CD14-positive monocyte (primary cell): ENCODE data around the gene EXOC8. TPM values are rescaled to one million over a fixed set of nuclear protein-coding genes. Genes with fewer than 3 reads are reported as not detected.

Experiments
- DNase-seq, 3 donors: peaks; one replicate each; pipeline ENCODE4 v3.0.0-alpha.2; 2011 to 2022
- H2AFZ ChIP-seq: 2 replicates; pipeline ENCODE4 v1.6.0; 2012; ENCODE audit warnings: mild to moderate bottlenecking, low read depth, low read length, inconsistent platforms; ENCODE audit not compliant: insufficient read depth, poor library complexity, severe bottlenecking
- H3K27ac ChIP-seq, 2 donors: 1 replicate in 1 of 2; 2 replicates in 1 of 2; pipeline ENCODE4 v1.5.1; 2012 to 2013; ENCODE audit warnings: low read length in 2 of 2, control low read depth in 1 of 2, inconsistent platforms in 1 of 2, low read depth in 1 of 2, mild to moderate bottlenecking in 1 of 2
- H3K27me3 ChIP-seq, 2 donors: one replicate each; pipeline versions ENCODE4 v1.6.0 to v1.6.1; 2011 to 2013; ENCODE audit warnings: low read length in 2 of 2; ENCODE audit not compliant: control insufficient read depth in 2 of 2, insufficient read depth in 2 of 2
- H3K36me3 ChIP-seq, 2 donors: replicated peaks in 1 of 2; 1 replicate in 1 of 2; 2 replicates in 1 of 2; pipeline versions ENCODE4 v1.5.1 to v1.6.1; 2012 to 2013; ENCODE audit warnings: low read length in 2 of 2, control low read depth in 1 of 2, inconsistent platforms in 1 of 2, mild to moderate bottlenecking in 1 of 2; ENCODE audit not compliant: insufficient read depth in 2 of 2, control insufficient read depth in 1 of 2
- H3K4me1 ChIP-seq, 2 donors: 1 replicate in 1 of 2; 2 replicates in 1 of 2; pipeline versions ENCODE4 v1.5.1 to v1.6.1; 2012 to 2013; ENCODE audit warnings: low read length in 2 of 2, control low read depth in 1 of 2, inconsistent platforms in 1 of 2, mild to moderate bottlenecking in 1 of 2, moderate library complexity in 1 of 2; ENCODE audit not compliant: insufficient read depth in 2 of 2, control insufficient read depth in 1 of 2
- H3K4me2 ChIP-seq: replicated peaks from 2 replicates; pipeline ENCODE3; 2012; ENCODE audit warnings: low read length, moderate library complexity, mild to moderate bottlenecking; ENCODE audit not compliant: poor library complexity, severe bottlenecking; ENCODE audit errors: extremely low read depth
- H3K4me3 ChIP-seq, 3 experiments: fragments of 200-600 bp in 1 of 3; sonication (generic) in 1 of 3; replicated peaks in 1 of 3; 1 replicate in 2 of 3; 2 replicates in 1 of 3; pipeline ENCODE4 v1.5.1; 2011 to 2013; ENCODE audit warnings: low read length in 3 of 3, mild to moderate bottlenecking in 3 of 3, control low read depth in 2 of 3, low read depth in 2 of 3, inconsistent platforms in 1 of 3, moderate library complexity in 1 of 3
- H3K79me2 ChIP-seq: 2 replicates; pipeline ENCODE4 v1.6.0; 2012; ENCODE audit warnings: mild to moderate bottlenecking, control low read depth, inconsistent platforms, low read length, moderate library complexity; ENCODE audit not compliant: insufficient read depth
- H3K9ac ChIP-seq: 2 replicates; pipeline ENCODE4 v1.6.0; 2017; ENCODE audit warnings: low read length, mild to moderate bottlenecking; ENCODE audit not compliant: insufficient read depth, poor library complexity, severe bottlenecking
- H3K9me3 ChIP-seq, 2 donors: replicated peaks in 1 of 2; 1 replicate in 1 of 2; 2 replicates in 1 of 2; pipeline versions ENCODE4 v1.5.1 to v1.6.1; 2012 to 2013; ENCODE audit warnings: low read length in 2 of 2, control low read depth in 1 of 2; ENCODE audit not compliant: control insufficient read depth in 1 of 2, insufficient read depth in 1 of 2
- H4K20me1 ChIP-seq: 2 replicates; pipeline ENCODE4 v1.6.0; 2012; ENCODE audit warnings: mild to moderate bottlenecking, low read length, control low read depth, moderate library complexity; ENCODE audit not compliant: insufficient read depth
- H3K27ac Mint-ChIP-seq, 7 donors: one replicate each; pipeline ENCODE4 v1.8.0; 2020; ENCODE audit warnings: mild to moderate bottlenecking in 7 of 7, mixed read lengths in 7 of 7, moderate library complexity in 6 of 7, inconsistent platforms in 2 of 7
- H3K27me3 Mint-ChIP-seq, 3 donors: one replicate each; pipeline ENCODE4 v1.8.0; 2021 to 2022; ENCODE audit warnings: low read depth in 3 of 3, mild to moderate bottlenecking in 3 of 3, mixed read lengths in 3 of 3, moderate library complexity in 3 of 3, inconsistent platforms in 1 of 3
- H3K36me3 Mint-ChIP-seq, 2 donors: one replicate each; pipeline ENCODE4 v1.8.0; 2020; ENCODE audit warnings: mixed read lengths in 2 of 2, inconsistent platforms in 1 of 2, mild to moderate bottlenecking in 1 of 2
- H3K4me1 Mint-ChIP-seq: one replicate; pipeline ENCODE4 v1.8.0; 2020; ENCODE audit warnings: mild to moderate bottlenecking, mixed read lengths
- H3K4me3 Mint-ChIP-seq, 2 donors: one replicate each; pipeline ENCODE4 v1.8.0; 2020; ENCODE audit warnings: mild to moderate bottlenecking in 2 of 2, mixed read lengths in 2 of 2, moderate library complexity in 1 of 2
- H3K9me3 Mint-ChIP-seq, 7 donors: one replicate each; pipeline ENCODE4 v1.8.0; 2020 to 2022; ENCODE audit warnings: mixed read lengths in 7 of 7, mild to moderate bottlenecking in 6 of 7, moderate library complexity in 6 of 7, inconsistent platforms in 2 of 7
- CTCF ChIP-seq: fragments of 200-600 bp; IDR thresholded peaks from one replicate; pipeline ENCODE4 v1.8.0; 2022; ENCODE audit warnings: antibody characterized with exemption, mild to moderate bottlenecking
- WGBS: methylation state at CpG from one replicate; pipeline ENCODE4 v1.1.5; 2013; ENCODE audit warnings: missing lambda C conversion rate; ENCODE audit not compliant: insufficient coverage; 5-methylcytosine and 5-hydroxymethylcytosine counted together
- intact Hi-C, 2 donors: fragments of 100-400 bp; cut with micrococcal nuclease; formaldehyde crosslinking; loops; one replicate each; pipeline versions ENCODE4 v1.15.0 to v1.15.1; 2023
- polyA plus RNA-seq, 3 donors: library from polyadenylated mRNA; depleted of rRNA in 1 of 3; unstranded in 2 of 3; stranded (reverse) in 1 of 3; fragments of 300-500 nt in 2 of 3; fragments of >200 nt in 1 of 3; fragmentation: Illumina TruSeq in 2 of 3; gene quantifications; 1 replicate in 2 of 3; 2 replicates in 1 of 3; pipeline ENCODE4 v1.2.3, GENCODE V29; 2012 to 2021

The EXOC8 gene
- polyA plus RNA-seq, 3 donors: 2.8 to 7.8 (median 3.1) TPM

GRCh38 chr1:231384696-231385415 is 47.2 kb upstream of the EXOC8 start:
- Histone ChIP-seq H3K9ac (no peak overlapping the region), H3K79me2 (peaks cover 89% of the 10 kb centered on the region), H3K4me2 (no peak overlapping the region), H2AFZ (no peak overlapping the region), H3K27ac (no peak overlapping the region), H3K4me1 (peaks cover 4 to 11% of the 10 kb centered on the region in 2 donors), H3K4me3 (no peak overlapping the region), H3K27me3 (no peaks in the 10 kb centered on the region), H4K20me1 (peaks cover 99% of the 10 kb centered on the region), H3K9me3 (no peaks in the 10 kb centered on the region), H3K36me3 (no peaks in the 10 kb centered on the region)
- DNase-seq: no peak
- intact Hi-C loops: no loop called here
- no peak overlapping the region for H3K4me3 Mint-ChIP-seq
- peaks cover 11% of the 10 kb centered on the region for H3K4me1 Mint-ChIP-seq
- H3K36me3 Mint-ChIP-seq: peaks cover 3 to 16% of the 10 kb centered on the region in 2 donors
- TF ChIP-seq CTCF: no peak
- peaks cover 0 to 2% (median 0%) of the 10 kb centered on the region in 7 donors for H3K9me3 Mint-ChIP-seq
- no peaks in the 10 kb centered on the region for H3K27me3 Mint-ChIP-seq
- no peak overlapping the region for H3K27ac Mint-ChIP-seq
- WGBS: 98% methylated on average over 4 of the region's 6 CpGs

GRCh38 chr1:231383159-231383860 is 45.7 kb upstream of the EXOC8 start:
- Histone ChIP-seq H2AFZ (no peak overlapping the region), H3K4me2 (no peak overlapping the region), H3K9ac (no peak overlapping the region), H4K20me1 (peaks cover 99% of the 10 kb centered on the region), H3K79me2 (peaks cover 90% of the 10 kb centered on the region), H3K27me3 (no peaks in the 10 kb centered on the region), H3K36me3 (no peaks in the 10 kb centered on the region), H3K27ac (no peak overlapping the region), H3K4me3 (no peak overlapping the region), H3K9me3 (no peaks in the 10 kb centered on the region), H3K4me1 (peaks cover 2 to 7% of the 10 kb centered on the region in 2 donors)
- TF ChIP-seq CTCF: no peak
- H3K36me3 Mint-ChIP-seq: peaks cover 3 to 11% of the 10 kb centered on the region in 2 donors
- DNase-seq: peak; percentile 51 to 87 (median 55)
- no peak overlapping the region for H3K27ac Mint-ChIP-seq
- intact Hi-C loops: no loop called here
- no peak overlapping the region for H3K4me3 Mint-ChIP-seq
- H3K27me3 Mint-ChIP-seq: no peaks in the 10 kb centered on the region
- H3K9me3 Mint-ChIP-seq: peaks cover 0 to 4% (median 0%) of the 10 kb centered on the region in 7 donors
- peaks cover 14% of the 10 kb centered on the region for H3K4me1 Mint-ChIP-seq
- 100% methylated on average over 1 of the region's 5 CpGs for WGBS
